ENCODE measurements around the gene SLAMF7. TPM values are rescaled to one million over a fixed set of nuclear protein-coding genes. Genes with fewer than 3 reads are reported as not detected.
"Not testable (repeated sequence)": the region's sequence is repeated elsewhere in the genome, so short reads cannot be mapped to it uniquely, and the experiment has no call there.

Gene SLAMF7
- total and polyA plus RNA-seq, 2 of the 8 experiments (the other 6 are each of a cell fraction or from before 2014, with no cell fraction given) = not detected

DNA sequence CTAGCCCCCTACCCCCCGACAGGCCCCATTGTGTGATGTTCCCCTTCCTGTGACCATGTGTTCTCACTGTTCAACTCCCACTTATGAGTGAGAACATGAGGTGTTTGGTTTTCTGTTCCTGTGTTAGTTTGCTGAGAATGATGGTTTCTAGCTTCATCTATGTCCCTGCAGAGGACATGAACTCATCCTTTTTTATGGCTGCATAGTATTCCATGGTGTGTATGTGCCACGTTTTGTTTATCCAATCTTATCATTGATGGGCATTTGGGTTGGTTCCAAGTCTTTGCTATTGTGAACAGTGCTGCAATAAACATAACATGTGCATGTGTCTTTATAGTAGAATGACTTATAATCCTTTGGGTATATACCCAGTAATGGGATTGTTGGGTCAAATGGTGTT lies 7.5 kb upstream of the SLAMF7 start:
- POLR2A ChIA-PET (ENCODE audit: partially characterized antibody) = not testable (repeated sequence)
- CTCF ChIA-PET (ENCODE audit: partially characterized antibody) = interaction anchor here (1.8 kb wide), 2 partner anchors 9 to 46 kb away, joined by 4 to 7 read pairs; no protein-coding TSS in a partner anchor

More for the DNA sequence above, 7.5 kb upstream of the SLAMF7 start:
- H2BK120ac ChIP-seq (replicated peaks; ENCODE audit: low read depth, low read length); H2AFZ ChIP-seq (ENCODE audit: low read length); H3K27me3 ChIP-seq (replicated peaks in 1 of 4; ENCODE audit: control insufficient read depth in 3 of 4, extremely low read depth in 1 of 4, insufficient read depth in 3 of 4, low read length in 3 of 4); H3K79me1 ChIP-seq (ENCODE audit: low read depth, low read length); H3K56ac ChIP-seq (replicated peaks; ENCODE audit: insufficient read length, low read depth, low read length); H4K91ac ChIP-seq (replicated peaks; ENCODE audit: insufficient read length, low read length); H3K36me3 ChIP-seq (ENCODE audit: control insufficient read depth in 2 of 4, insufficient read depth in 4 of 4, low read length in 3 of 4); H3K9me3 ChIP-seq (ENCODE audit: insufficient read depth in 2 of 2, low read depth in 1 of 2, low read length in 1 of 2); H3K4me1 ChIP-seq (replicated peaks in 1 of 4; ENCODE audit: control insufficient read depth in 3 of 4, insufficient read depth in 4 of 4, low read length in 3 of 4); H3K9ac ChIP-seq (replicated peaks in 1 of 4; ENCODE audit: extremely low read depth in 1 of 4, low read depth in 3 of 4, low read length in 3 of 4); H3K23ac ChIP-seq (ENCODE audit: insufficient read length); H3K23me2 ChIP-seq (ENCODE audit: low read depth, low read length); H2AK5ac ChIP-seq (ENCODE audit: low read depth, low read length); H3K27ac ChIP-seq (ENCODE audit: low read depth, low read length); H4K20me1 ChIP-seq (replicated peaks in 1 of 2; ENCODE audit: control insufficient read depth in 1 of 2, insufficient read depth in 2 of 2, low read length in 2 of 2); H2BK5ac ChIP-seq (ENCODE audit: low read depth, low read length); DNase-seq (ENCODE audit: low read depth in 1 of 2, low spot score in 2 of 2); H2BK20ac ChIP-seq (ENCODE audit: low read length); H3K4ac ChIP-seq (replicated peaks; ENCODE audit: insufficient read length, low read depth, low read length); H2BK15ac ChIP-seq (ENCODE audit: low read length); H4K8ac ChIP-seq (ENCODE audit: extremely low read depth, insufficient read depth, low read length); H3K79me2 ChIP-seq (ENCODE audit: control insufficient read depth in 1 of 2, insufficient read depth in 2 of 2, low read length in 2 of 2); H2BK12ac ChIP-seq (ENCODE audit: low read depth, low read length); H3K18ac ChIP-seq (ENCODE audit: extremely low read depth, low read length); H3K14ac ChIP-seq (ENCODE audit: insufficient read length); H3K4me3 ChIP-seq (ENCODE audit: extremely low read depth in 1 of 4, insufficient read depth in 2 of 4, low read depth in 3 of 4, low read length in 4 of 4); H4K5ac ChIP-seq (ENCODE audit: insufficient read length, low read depth, low read length); H3K4me2 ChIP-seq (ENCODE audit: insufficient read depth in 1 of 2, low read depth in 2 of 2, low read length in 2 of 2); FAIRE-seq: not testable (repeated sequence)
- 64% methylated on average over 2 of the region's 2 CpGs; no CpG with 5 or more reads in 1 of the 2 experiments for WGBS, 2 experiments (ENCODE audit: extremely low coverage in 1 of 2, insufficient coverage in 1 of 2, insufficient read length in 1 of 2, insufficient replicate concordance in 2 of 2, low coverage in 1 of 2, low lambda C conversion rate in 2 of 2, missing lambda C conversion rate in 1 of 2)

Data from H1 (cell line).